ENCODE data around the gene DSCAM. TPM values are rescaled to one million over a fixed set of nuclear protein-coding genes. Genes with fewer than 3 reads are reported as not detected.
"Not testable (repeated sequence)": the region's sequence is repeated elsewhere in the genome, so short reads cannot be mapped to it uniquely, and the experiment has no call there.

DSCAM gene
- total RNA-seq, 1 experiment from 2014 or later, result not detected

DNA sequence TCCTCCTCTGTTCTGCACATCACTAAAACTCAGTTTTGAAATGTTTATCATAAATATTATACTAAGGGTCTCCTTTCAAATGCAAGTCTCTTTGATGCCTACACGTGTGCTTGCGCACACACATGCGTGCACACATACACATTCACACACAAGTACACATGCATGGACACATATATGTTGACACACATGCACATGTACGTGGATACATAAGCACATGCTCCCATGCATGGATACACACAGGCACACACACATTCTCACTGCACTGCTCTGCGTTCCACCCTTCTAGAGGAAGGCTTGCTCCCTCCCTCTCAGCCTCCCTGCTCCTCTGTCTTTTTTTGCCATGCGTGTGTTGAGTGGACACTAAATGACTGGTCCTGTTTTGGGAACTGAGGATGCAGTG is 817.1 kb downstream of the DSCAM start:
- Histone ChIP-seq H3K27ac (ENCODE audit: low read depth, low read length) (no peak overlapping the region), H4K20me1 (ENCODE audit: insufficient read depth) (no peaks in the 10 kb centered on the region), H3K79me2 (ENCODE audit: insufficient read depth, low read length) (no peaks in the 10 kb centered on the region), H3K27me3 (ENCODE audit: insufficient read depth, low read length) (no peaks in the 10 kb centered on the region), H2AFZ (ENCODE audit: low read depth, low read length, poor library complexity, severe bottlenecking) (no peak overlapping the region), H3K9ac (ENCODE audit: low read length) (no peak overlapping the region), H3K9me2 (ENCODE audit: insufficient read depth) (no peaks in the 10 kb centered on the region), H3K4me3 (replicated peaks in 1 of 2; ENCODE audit: low read depth in 1 of 2, low read length in 2 of 2) (no peak overlapping the region), H3K36me3 (ENCODE audit: control insufficient read depth in 1 of 2, insufficient read depth in 2 of 2, low read length in 2 of 2) (no peaks in the 10 kb centered on the region), H3K4me1 (ENCODE audit: control insufficient read depth in 1 of 2, insufficient read depth in 2 of 2, low read length in 2 of 2) (no peaks in the 10 kb centered on the region), H3K4me2 (ENCODE audit: low read length) (no peak overlapping the region), H3K9me3 (ENCODE audit: control insufficient read depth in 1 of 2, insufficient read depth in 1 of 2, low read depth in 1 of 2, low read length in 2 of 2) (peaks cover 0 to 15% of the 10 kb centered on the region in 2 experiments; a peak in 2 of 4 replicates)
- ChIA-PET RAD21 (ENCODE audit: low non-redundant PET in 1 of 2, low total read pairs in 2 of 2, uncharacterized antibody in 2 of 2, unreplicated experiment in 2 of 2) (no interaction called here), POLR2A (no interaction called here), CTCF (no interaction called here)
- no peak for TF ChIP-seq JUND (IDR thresholded peaks at IDR 0.05)
- no peak for TF ChIP-seq POLR2AphosphoS5 (IDR thresholded peaks at IDR 0.05; ENCODE audit: low read depth, low read length)
- no peak for TF ChIP-seq FOSL1 (IDR thresholded peaks at IDR 0.05; ENCODE audit: low read depth)
- TF ChIP-seq, protein P1, sequence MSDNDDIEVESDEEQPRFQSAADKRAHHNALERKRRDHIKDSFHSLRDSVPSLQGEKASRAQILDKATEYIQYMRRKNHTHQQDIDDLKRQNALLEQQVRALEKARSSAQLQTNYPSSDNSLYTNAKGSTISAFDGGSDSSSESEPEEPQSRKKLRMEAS (IDR thresholded peaks at IDR 0.05), result no peak
- TF ChIP-seq CEBPB (IDR thresholded peaks at IDR 0.05; ENCODE audit: low read depth), result no peak
- TF ChIP-seq EZH2 (IDR thresholded peaks at IDR 0.05), result no peak
- no peak for TF ChIP-seq EGR1 (IDR thresholded peaks at IDR 0.05; ENCODE audit: low read depth)
- TF ChIP-seq ZBTB33 (IDR thresholded peaks at IDR 0.05; ENCODE audit: extremely low read depth, insufficient replicate concordance, low read length), result no peak
- TF ChIP-seq ELF1 (IDR thresholded peaks at IDR 0.05; ENCODE audit: borderline replicate concordance, low read depth), result no peak
- no peak for TF ChIP-seq RAD21 (IDR thresholded peaks at IDR 0.05; ENCODE audit: low read depth)
- no peak for TF ChIP-seq SRF (IDR thresholded peaks at IDR 0.05; ENCODE audit: low read depth)
- TF ChIP-seq ZNF274 (IDR thresholded peaks at IDR 0.05; ENCODE audit: low read depth, low read length), result no peak
- TF ChIP-seq, protein P2, sequence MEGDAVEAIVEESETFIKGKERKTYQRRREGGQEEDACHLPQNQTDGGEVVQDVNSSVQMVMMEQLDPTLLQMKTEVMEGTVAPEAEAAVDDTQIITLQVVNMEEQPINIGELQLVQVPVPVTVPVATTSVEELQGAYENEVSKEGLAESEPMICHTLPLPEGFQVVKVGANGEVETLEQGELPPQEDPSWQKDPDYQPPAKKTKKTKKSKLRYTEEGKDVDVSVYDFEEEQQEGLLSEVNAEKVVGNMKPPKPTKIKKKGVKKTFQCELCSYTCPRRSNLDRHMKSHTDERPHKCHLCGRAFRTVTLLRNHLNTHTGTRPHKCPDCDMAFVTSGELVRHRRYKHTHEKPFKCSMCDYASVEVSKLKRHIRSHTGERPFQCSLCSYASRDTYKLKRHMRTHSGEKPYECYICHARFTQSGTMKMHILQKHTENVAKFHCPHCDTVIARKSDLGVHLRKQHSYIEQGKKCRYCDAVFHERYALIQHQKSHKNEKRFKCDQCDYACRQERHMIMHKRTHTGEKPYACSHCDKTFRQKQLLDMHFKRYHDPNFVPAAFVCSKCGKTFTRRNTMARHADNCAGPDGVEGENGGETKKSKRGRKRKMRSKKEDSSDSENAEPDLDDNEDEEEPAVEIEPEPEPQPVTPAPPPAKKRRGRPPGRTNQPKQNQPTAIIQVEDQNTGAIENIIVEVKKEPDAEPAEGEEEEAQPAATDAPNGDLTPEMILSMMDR (IDR thresholded peaks at IDR 0.05 in 2 of 3, conservative IDR thresholded peaks at IDR 0.05 in 1 of 3; ENCODE audit: borderline replicate concordance in 1 of 3, insufficient read depth in 1 of 3, low read depth in 2 of 3, low read length in 2 of 3), result no peak
- no peak for TF ChIP-seq SP1 (IDR thresholded peaks at IDR 0.05; ENCODE audit: low read depth)
- no peak for TF ChIP-seq YY1 (IDR thresholded peaks at IDR 0.05; ENCODE audit: extremely low read depth, insufficient replicate concordance, low read depth, low read length)
- ATAC-seq, result no peak
- no peak for DNase-seq (ENCODE audit: low read depth, low spot score)
- intact Hi-C loops (cut with micrococcal nuclease), result no loop called here
- BruUV-seq (replicated peaks), result no TSS peak

DNA sequence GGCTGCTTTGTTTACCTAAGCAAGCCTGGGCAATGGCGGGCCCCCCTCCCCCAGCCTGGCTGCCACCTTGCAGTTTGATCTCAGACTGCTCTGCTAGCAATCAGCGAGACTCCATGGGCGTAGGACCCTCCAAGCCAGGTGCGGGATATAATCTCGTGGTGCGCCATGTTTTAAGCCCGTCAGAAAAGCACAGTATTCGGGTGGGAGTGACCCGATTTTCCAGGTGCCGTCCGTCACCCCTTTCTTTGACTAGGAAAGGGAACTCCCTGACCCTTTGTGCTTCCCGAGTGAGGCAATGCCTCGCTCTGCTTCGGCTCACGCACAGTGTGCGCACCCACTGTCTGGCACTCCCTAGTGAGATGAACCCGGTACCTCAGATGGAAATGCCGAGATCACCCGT is 818.6 kb downstream of the DSCAM start:
- H3K27ac ChIP-seq (ENCODE audit: low read depth, low read length); DNase-seq (ENCODE audit: low read depth, low spot score); H4K20me1 ChIP-seq (ENCODE audit: insufficient read depth); intact Hi-C loops (cut with micrococcal nuclease); H3K36me3 ChIP-seq (ENCODE audit: control insufficient read depth in 1 of 2, insufficient read depth in 2 of 2, low read length in 2 of 2); RAD21 ChIA-PET (ENCODE audit: low non-redundant PET in 1 of 2, low total read pairs in 2 of 2, uncharacterized antibody in 2 of 2, unreplicated experiment in 2 of 2); H2AFZ ChIP-seq (ENCODE audit: low read depth, low read length, poor library complexity, severe bottlenecking); H3K9me2 ChIP-seq (ENCODE audit: insufficient read depth); CTCF ChIA-PET; H3K4me3 ChIP-seq (replicated peaks in 1 of 2; ENCODE audit: low read depth in 1 of 2, low read length in 2 of 2); H3K4me1 ChIP-seq (ENCODE audit: control insufficient read depth in 1 of 2, insufficient read depth in 2 of 2, low read length in 2 of 2); H3K9ac ChIP-seq (ENCODE audit: low read length); H3K79me2 ChIP-seq (ENCODE audit: insufficient read depth, low read length); POLR2A ChIA-PET; ATAC-seq; BruUV-seq (replicated peaks); H3K4me2 ChIP-seq (ENCODE audit: low read length); H3K27me3 ChIP-seq (ENCODE audit: insufficient read depth, low read length): not testable (repeated sequence)
- H3K9me3 ChIP-seq (ENCODE audit: control insufficient read depth in 1 of 2, insufficient read depth in 1 of 2, low read depth in 1 of 2, low read length in 2 of 2), result peaks cover 0 to 15% of the 10 kb centered on the region in 2 experiments; a peak in 2 of 4 replicates

Data from HCT116 (cell line).